DMS79 treated with DMSO at 0.1 percent for 48 hours (cell line): ENCODE data around the gene PNISR.
A peak's percentile ranks its signal among the peaks of the same experiment; 100 is the strongest.

Experiments used
- DNase-seq: peaks from one replicate; lab custom pipeline; 2025; lab: John Stamatoyannopoulos, UW

PNISR gene

GRCh38 chr6:99409672-99410071 lies 15.4 kb downstream of the PNISR start:
- DNase-seq = no peak

GRCh38 chr6:99407076-99407475 lies 18.0 kb downstream of the PNISR start:
- DNase-seq = no peak

- no peak for DNase-seq
Observed at GRCh38 chr6:99402448-99402847, 22.7 kb downstream of the PNISR start.

GRCh38 chr6:99397287-99397686 lies 27.8 kb downstream of the PNISR start:
- no peak for DNase-seq

GRCh38 chr6:99393698-99394531 lies 31.2 kb downstream of the PNISR start, which contains the start of gene COQ3:
Gene COQ3 (minus strand): TSS chr6:99394195. CDS start chr6:99394179, 16 bp downstream.
- peak; percentile 84 for DNase-seq

GRCh38 chr6:99393366-99393697 lies 31.8 kb downstream of the PNISR start:
- peak; percentile 33 for DNase-seq

- no peak for DNase-seq
Observed at GRCh38 chr6:99390896-99391295, 34.2 kb downstream of the PNISR start.

GRCh38 chr6:99384507-99384906 lies 40.6 kb downstream of the PNISR start:
- DNase-seq = no peak

- DNase-seq = no peak
Observed at GRCh38 chr6:99378636-99379035, 46.5 kb downstream of the PNISR start.

GRCh38 chr6:99369533-99369932 lies 55.6 kb downstream of the PNISR start:
- DNase-seq = no peak

- DNase-seq = no peak
Observed at GRCh38 chr6:99366852-99367251, 58.3 kb downstream of the PNISR start.

GRCh38 chr6:99364026-99364425 lies 61.1 kb downstream of the PNISR start:
- DNase-seq = no peak

- no peak for DNase-seq
Observed at GRCh38 chr6:99362678-99363268, 62.3 kb downstream of the PNISR start.

GRCh38 chr6:99359800-99360199 lies 65.3 kb downstream of the PNISR start:
- DNase-seq = no peak

GRCh38 chr6:99356641-99357040 lies 68.5 kb downstream of the PNISR start:
- DNase-seq = no peak

- no peak for DNase-seq
Observed at GRCh38 chr6:99354983-99355382, 70.1 kb downstream of the PNISR start.

GRCh38 chr6:99353126-99353525 lies 72.0 kb downstream of the PNISR start:
- DNase-seq = no peak

- DNase-seq = peak; percentile 60
Observed at GRCh38 chr6:99350573-99350972, 74.5 kb downstream of the PNISR start.

GRCh38 chr6:99349171-99350141 lies 75.7 kb downstream of the PNISR start, which contains the start of gene FAXC:
Gene FAXC (minus strand): TSS chr6:99349674. CDS start chr6:99349372, 302 bp downstream.
- DNase-seq = peak; percentile 22

- DNase-seq = peak; percentile 73
Observed at GRCh38 chr6:99348288-99349170, 76.6 kb downstream of the PNISR start.
